Sigmoid colon (tissue), 4 donors: Measurements from ENCODE around the gene QSOX1.
A peak's percentile ranks its signal among the peaks of the same experiment; 100 is the strongest.

Experiments
- EP300 ChIP-seq, 4 donors: sonication (generic); formaldehyde crosslinking; IDR thresholded peaks; one replicate each; pipeline ENCODE4 v1.6.1; 2017; ENCODE audit warnings: antibody characterized with exemption in 4 of 4
- POLR2A ChIP-seq, 2 donors: fragments of 450-650 bp; IDR thresholded peaks; one replicate each; pipeline ENCODE4 v1.6.1; 2016; ENCODE audit warnings: antibody characterized with exemption in 2 of 2, mild to moderate bottlenecking in 2 of 2, moderate library complexity in 2 of 2
- TF ChIP-seq, protein P1 (sequence below), 4 experiments: fragments of 450-650 bp in 3 of 4; fragments of 200-600 bp in 1 of 4; IDR thresholded peaks; one replicate each; pipeline ENCODE4 v1.5.1; 2016 to 2019; ENCODE audit warnings: antibody characterized with exemption in 4 of 4, mild to moderate bottlenecking in 3 of 4, moderate library complexity in 2 of 4

DNA sequence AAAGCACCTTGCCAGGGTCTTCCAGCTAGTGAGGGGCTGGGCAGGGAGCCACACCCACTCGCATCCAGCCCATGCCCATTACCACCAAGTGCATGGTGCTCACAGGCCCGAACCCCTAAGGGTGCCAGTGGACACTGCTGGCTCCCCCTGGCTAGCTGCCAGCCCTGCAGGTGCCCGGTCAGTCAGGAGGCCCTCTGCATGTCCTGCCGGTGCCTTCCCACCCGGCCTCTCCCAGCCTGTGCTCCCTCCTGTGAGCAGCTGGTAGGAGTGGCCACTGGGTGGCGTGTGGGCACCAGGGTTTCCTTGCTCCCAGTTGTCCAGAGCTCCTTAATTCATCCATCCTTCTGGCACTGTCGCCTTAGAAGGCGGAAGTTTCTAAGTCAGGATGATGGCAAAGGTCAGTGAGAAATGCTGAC, 33.4 kb downstream of the QSOX1 start:
- TF ChIP-seq, protein P1, sequence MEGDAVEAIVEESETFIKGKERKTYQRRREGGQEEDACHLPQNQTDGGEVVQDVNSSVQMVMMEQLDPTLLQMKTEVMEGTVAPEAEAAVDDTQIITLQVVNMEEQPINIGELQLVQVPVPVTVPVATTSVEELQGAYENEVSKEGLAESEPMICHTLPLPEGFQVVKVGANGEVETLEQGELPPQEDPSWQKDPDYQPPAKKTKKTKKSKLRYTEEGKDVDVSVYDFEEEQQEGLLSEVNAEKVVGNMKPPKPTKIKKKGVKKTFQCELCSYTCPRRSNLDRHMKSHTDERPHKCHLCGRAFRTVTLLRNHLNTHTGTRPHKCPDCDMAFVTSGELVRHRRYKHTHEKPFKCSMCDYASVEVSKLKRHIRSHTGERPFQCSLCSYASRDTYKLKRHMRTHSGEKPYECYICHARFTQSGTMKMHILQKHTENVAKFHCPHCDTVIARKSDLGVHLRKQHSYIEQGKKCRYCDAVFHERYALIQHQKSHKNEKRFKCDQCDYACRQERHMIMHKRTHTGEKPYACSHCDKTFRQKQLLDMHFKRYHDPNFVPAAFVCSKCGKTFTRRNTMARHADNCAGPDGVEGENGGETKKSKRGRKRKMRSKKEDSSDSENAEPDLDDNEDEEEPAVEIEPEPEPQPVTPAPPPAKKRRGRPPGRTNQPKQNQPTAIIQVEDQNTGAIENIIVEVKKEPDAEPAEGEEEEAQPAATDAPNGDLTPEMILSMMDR (IDR thresholded peaks at IDR 0.05): peak in 2 of 4 experiments; percentile 38 to 44
- TF ChIP-seq POLR2A (IDR thresholded peaks at IDR 0.05) (no peak), EP300 (IDR thresholded peaks at IDR 0.05) (no peak)
